H1 (cell line): Measurements from ENCODE around the gene ZBTB16. TPM values are rescaled to one million over a fixed set of nuclear protein-coding genes. Genes with fewer than 3 reads are reported as not detected.

Source experiments
- CTCF ChIA-PET: fragments of 300-600 bp; sonication (Branson Sonifier 250); formaldehyde crosslinking; loops from one replicate; lab custom pipeline; 2021; ENCODE audit not compliant: partially characterized antibody; lab: Charles Lee
- POLR2A ChIA-PET: fragments of 300-600 bp; sonication (Branson Sonifier 250); formaldehyde crosslinking; loops from one replicate; lab custom pipeline; 2021; ENCODE audit warnings: inconsistent platforms; ENCODE audit not compliant: partially characterized antibody; lab: Charles Lee
- DNase-seq, 2 experiments: peaks; one replicate each; pipeline versions ENCODE4 v3.0.0 to v3.0.0-alpha.2; 2010 to 2022; ENCODE audit warnings: low spot score in 2 of 2, low read depth in 1 of 2, mixed read lengths in 1 of 2
- FAIRE-seq: peaks from 2 replicates; lab custom pipeline; 2011; peaks lifted over from hg19 to GRCh38; lab: Jason Lieb, UNC
- H2AFZ ChIP-seq: 2 replicates; pipeline ENCODE4 v1.8.1; 2012; ENCODE audit warnings: low read length, inconsistent platforms
- H2AK5ac ChIP-seq: 2 replicates; pipeline ENCODE4 v1.6.1; 2013; ENCODE audit warnings: low read depth, low read length
- H2BK120ac ChIP-seq: replicated peaks from 2 replicates; pipeline ENCODE3; 2013; ENCODE audit warnings: low read depth, low read length, inconsistent platforms
- H2BK12ac ChIP-seq: 2 replicates; pipeline ENCODE4 v1.6.1; 2013; ENCODE audit warnings: low read depth, low read length
- H2BK15ac ChIP-seq: 2 replicates; pipeline ENCODE4 v1.6.1; 2013; ENCODE audit warnings: low read length
- H2BK20ac ChIP-seq: 2 replicates; pipeline ENCODE4 v1.6.1; 2013; ENCODE audit warnings: low read length
- H2BK5ac ChIP-seq: 2 replicates; pipeline ENCODE4 v1.6.1; 2013; ENCODE audit warnings: low read depth, low read length
- H3K14ac ChIP-seq: 2 replicates; pipeline ENCODE4 v1.6.1; 2013; ENCODE audit warnings: inconsistent platforms; ENCODE audit not compliant: insufficient read length
- H3K18ac ChIP-seq: 2 replicates; pipeline ENCODE4 v1.6.1; 2013; ENCODE audit warnings: low read length; ENCODE audit errors: extremely low read depth
- H3K23ac ChIP-seq: 2 replicates; pipeline ENCODE4 v1.6.1; 2013; ENCODE audit warnings: inconsistent platforms; ENCODE audit not compliant: insufficient read length
- H3K23me2 ChIP-seq: 2 replicates; pipeline ENCODE4 v1.6.1; 2013; ENCODE audit warnings: low read depth, low read length
- H3K27ac ChIP-seq: 2 replicates; pipeline ENCODE4 v1.6.1; 2011; ENCODE audit warnings: low read depth, low read length, inconsistent platforms
- H3K27me3 ChIP-seq, 4 experiments: replicated peaks in 1 of 4; 1 replicate in 1 of 4; 2 replicates in 3 of 4; pipeline versions ENCODE4 v1.6.1 to v1.8.1; 2011 to 2013; ENCODE audit warnings: low read length in 3 of 4, mild to moderate bottlenecking in 3 of 4, inconsistent platforms in 2 of 4, mixed read lengths in 2 of 4, moderate library complexity in 1 of 4; ENCODE audit not compliant: control insufficient read depth in 3 of 4, insufficient read depth in 3 of 4; ENCODE audit errors: extremely low read depth in 1 of 4
- H3K36me3 ChIP-seq, 4 experiments: 2 replicates each; pipeline versions ENCODE4 v1.6.1 to v1.8.1; 2011 to 2013; ENCODE audit warnings: mild to moderate bottlenecking in 4 of 4, low read length in 3 of 4, moderate library complexity in 2 of 4, control low read depth in 1 of 4, inconsistent platforms in 1 of 4; ENCODE audit not compliant: insufficient read depth in 4 of 4, control insufficient read depth in 2 of 4
- H3K4ac ChIP-seq: replicated peaks from 2 replicates; pipeline ENCODE3; 2013; ENCODE audit warnings: low read length, low read depth, mixed read lengths, inconsistent platforms; ENCODE audit not compliant: insufficient read length
- H3K4me1 ChIP-seq, 4 experiments: replicated peaks in 1 of 4; 1 replicate in 1 of 4; 2 replicates in 3 of 4; pipeline versions ENCODE4 v1.6.1 to v1.8.1; 2011 to 2013; ENCODE audit warnings: low read length in 3 of 4, inconsistent platforms in 2 of 4, mixed read lengths in 1 of 4; ENCODE audit not compliant: insufficient read depth in 4 of 4, control insufficient read depth in 3 of 4
- H3K4me2 ChIP-seq, 2 experiments: 2 replicates each; pipeline versions ENCODE4 v1.6.1 to v1.8.1; 2011 to 2013; ENCODE audit warnings: low read depth in 2 of 2, low read length in 2 of 2, control low read depth in 1 of 2, inconsistent platforms in 1 of 2, mild to moderate bottlenecking in 1 of 2; ENCODE audit not compliant: insufficient read depth in 1 of 2
- H3K4me3 ChIP-seq, 4 experiments: fragments of 200-600, 300-600 bp in 1 of 4; sonication (generic), shearing (Covaris generic), sonication (Bioruptor Twin) in 1 of 4; 2 replicates each; pipeline versions ENCODE4 v1.5.1 to v1.8.1; 2011 to 2016; ENCODE audit warnings: low read length in 4 of 4, low read depth in 3 of 4, control low read depth in 2 of 4, inconsistent platforms in 2 of 4, mild to moderate bottlenecking in 2 of 4, mixed read lengths in 1 of 4, moderate library complexity in 1 of 4; ENCODE audit not compliant: insufficient read depth in 2 of 4; ENCODE audit errors: extremely low read depth in 1 of 4
- H3K56ac ChIP-seq: replicated peaks from 2 replicates; pipeline ENCODE3; 2013; ENCODE audit warnings: low read depth, mild to moderate bottlenecking, mixed read lengths, low read length, inconsistent platforms; ENCODE audit not compliant: insufficient read length
- H3K79me1 ChIP-seq: 2 replicates; pipeline ENCODE4 v1.6.1; 2013; ENCODE audit warnings: low read depth, low read length, control low read depth
- H3K79me2 ChIP-seq, 2 experiments: 2 replicates each; pipeline versions ENCODE4 v1.6.1 to v1.8.1; 2012 to 2013; ENCODE audit warnings: low read length in 2 of 2, mild to moderate bottlenecking in 2 of 2, inconsistent platforms in 1 of 2; ENCODE audit not compliant: insufficient read depth in 2 of 2, control insufficient read depth in 1 of 2
- H3K9ac ChIP-seq, 4 experiments: replicated peaks in 1 of 4; 1 replicate in 1 of 4; 2 replicates in 3 of 4; pipeline versions ENCODE4 v1.6.1 to v1.8.1; 2011 to 2013; ENCODE audit warnings: low read depth in 3 of 4, low read length in 3 of 4, control low read depth in 2 of 4, mild to moderate bottlenecking in 2 of 4, moderate library complexity in 2 of 4, inconsistent platforms in 1 of 4; ENCODE audit errors: extremely low read depth in 1 of 4
- H3K9me3 ChIP-seq, 2 experiments: 2 replicates each; pipeline versions ENCODE4 v1.6.1 to v1.8.1; 2012 to 2013; ENCODE audit warnings: mild to moderate bottlenecking in 2 of 2, moderate library complexity in 2 of 2, control low read depth in 1 of 2, inconsistent platforms in 1 of 2, low read depth in 1 of 2, low read length in 1 of 2, mixed read lengths in 1 of 2; ENCODE audit not compliant: insufficient read depth in 2 of 2
- H4K20me1 ChIP-seq, 2 experiments: replicated peaks in 1 of 2; 2 replicates each; pipeline versions ENCODE3 to v1.8.1; 2011 to 2013; ENCODE audit warnings: inconsistent platforms in 2 of 2, low read length in 2 of 2, mild to moderate bottlenecking in 1 of 2; ENCODE audit not compliant: insufficient read depth in 2 of 2, control insufficient read depth in 1 of 2
- H4K5ac ChIP-seq: 2 replicates; pipeline ENCODE4 v1.6.1; 2013; ENCODE audit warnings: low read length, low read depth, mixed read lengths, inconsistent platforms; ENCODE audit not compliant: insufficient read length
- H4K8ac ChIP-seq: 2 replicates; pipeline ENCODE4 v1.8.0; 2013; ENCODE audit warnings: mild to moderate bottlenecking, moderate library complexity, low read length, inconsistent platforms; ENCODE audit not compliant: insufficient read depth; ENCODE audit errors: extremely low read depth
- H4K91ac ChIP-seq: replicated peaks from 2 replicates; pipeline ENCODE3; 2013; ENCODE audit warnings: low read length, mixed read lengths, inconsistent platforms; ENCODE audit not compliant: insufficient read length
- GTF2F1 ChIP-seq: IDR thresholded peaks from 2 replicates; pipeline ENCODE4 v1.6.1; 2012; ENCODE audit warnings: low read depth, low read length, improper control_type of control experiment, borderline replicate concordance
- RAD21 ChIP-seq, 2 experiments: IDR thresholded peaks in 1 of 2; conservative IDR thresholded peaks in 1 of 2; 2 replicates each; pipeline ENCODE4 v1.6.1; 2011; ENCODE audit warnings: low read depth in 2 of 2, low read length in 2 of 2, improper control_type of control experiment in 1 of 2, inconsistent platforms in 1 of 2, mild to moderate bottlenecking in 1 of 2, moderate library complexity in 1 of 2
- TEAD4 ChIP-seq: IDR thresholded peaks from 2 replicates; pipeline ENCODE4 v1.6.1; 2012; ENCODE audit warnings: low read depth, low read length, inconsistent platforms, mixed read lengths
- WGBS, 2 experiments: shearing (Covaris generic) in 1 of 2; methylation state at CpG; one replicate each; pipeline versions ENCODE4 v1.1.6 to v1.1.7; 2013 to 2015; ENCODE audit warnings: low lambda C conversion rate in 2 of 2, mixed read lengths in 2 of 2, inconsistent platforms in 1 of 2, low coverage in 1 of 2, missing lambda C conversion rate in 1 of 2; ENCODE audit not compliant: insufficient replicate concordance in 2 of 2, insufficient coverage in 1 of 2, insufficient read length in 1 of 2; ENCODE audit errors: extremely low coverage in 1 of 2, missing lambda C conversion rate in 1 of 2; 5-methylcytosine and 5-hydroxymethylcytosine counted together
- polyA plus RNA-seq, 7 experiments: library from polyadenylated mRNA; depleted of rRNA in 3 of 7; stranded (reverse) in 5 of 7; unstranded in 2 of 7; fragments of >200 nt in 5 of 7; fragments of 200-250 nt in 2 of 7; gene quantifications; 1 replicate in 5 of 7; 2 replicates in 1 of 7; 4 replicates in 1 of 7; pipeline versions ENCODE4 v1.2.1 to v1.2.3, GENCODE V29; 2011 to 2013; ENCODE audit warnings: missing spikeins in 2 of 7, mixed read lengths in 2 of 7
- total RNA-seq: library from RNA; stranded (reverse); fragmentation: NEBNext Ultra II Directional; extraction: Animal tissue kit (Norgen Biotek cat#: 25700); gene quantifications from 2 replicates; pipeline ENCODE4 v1.2.1, GENCODE V29; 2021

The ZBTB16 gene
- total and polyA plus RNA-seq, 2 of the 8 experiments (the other 6 are each of a cell fraction or from before 2014, with no cell fraction given) = 0.12 to 0.61 TPM

GRCh38 chr11:114159802-114160632, 100.5 kb downstream of the ZBTB16 start:
- DNase-seq (no peak), FAIRE-seq (no peak)
- no peaks in the 10 kb centered on the region for H3K27me3 ChIP-seq
- H3K9ac ChIP-seq = no peak overlapping the region
- H3K23me2 ChIP-seq = no peaks in the 10 kb centered on the region
- CTCF ChIA-PET = interaction anchor here (0.7 to 2.0 kb wide), 6 partner anchors 14 to 88 kb away, joined by 3 to 9 read pairs (median 4); no protein-coding TSS in a partner anchor
- H2BK20ac ChIP-seq = no peak overlapping the region
- POLR2A ChIA-PET = interaction anchor here (0.7 kb wide), 1 partner anchor 11 kb away, joined by 3 read pairs; no protein-coding TSS in a partner anchor
- 59% methylated on average over 18 of the region's 18 CpGs; no CpG with 5 or more reads in 1 of the 2 experiments for whole genome bisulfite sequencing, 2 experiments
- H3K18ac ChIP-seq = no peak overlapping the region
- H2BK5ac ChIP-seq = no peak overlapping the region
- no peak overlapping the region for H3K23ac ChIP-seq
- no peak overlapping the region for H3K4ac ChIP-seq
- no peak overlapping the region for H2AFZ ChIP-seq
- no peak overlapping the region for H4K8ac ChIP-seq
- H4K5ac ChIP-seq = no peak overlapping the region
- no peak overlapping the region for H4K91ac ChIP-seq
- no peak overlapping the region for H2BK120ac ChIP-seq
- no peak overlapping the region for H3K14ac ChIP-seq
- H2BK15ac ChIP-seq = no peak overlapping the region
- no peak overlapping the region for H3K56ac ChIP-seq
- H3K79me1 ChIP-seq = no peaks in the 10 kb centered on the region
- TF ChIP-seq GTF2F1 (no peak), RAD21 (IDR thresholded peaks at IDR 0.05 in 1 of 2, conservative IDR thresholded peaks at IDR 0.05 in 1 of 2; ENCODE audit: low read depth in 2 of 2, low read length in 2 of 2) (peak in 1 of 2 experiments; percentile 6; a peak in 1 of 4 replicates), TEAD4 (0 out of 2 replicates have a peak, but pooled peaks have one; percentile 14)
- H3K27ac ChIP-seq = no peak overlapping the region
- no peak overlapping the region for H3K4me3 ChIP-seq
- H2BK12ac ChIP-seq = no peak overlapping the region
- H3K4me2 ChIP-seq = no peak overlapping the region
- H2AK5ac ChIP-seq = no peak overlapping the region
- H3K4me1 ChIP-seq = peaks cover 2 to 6% (median 3%) of the 10 kb centered on the region in 4 experiments; a peak in 5 of 7 replicates
- H4K20me1 ChIP-seq = no peaks in the 10 kb centered on the region
- no peaks in the 10 kb centered on the region for H3K79me2 ChIP-seq
- H3K9me3 ChIP-seq = no peaks in the 10 kb centered on the region
- no peaks in the 10 kb centered on the region for H3K36me3 ChIP-seq
